ENCODE measurements around the gene CEP44.

DNA sequence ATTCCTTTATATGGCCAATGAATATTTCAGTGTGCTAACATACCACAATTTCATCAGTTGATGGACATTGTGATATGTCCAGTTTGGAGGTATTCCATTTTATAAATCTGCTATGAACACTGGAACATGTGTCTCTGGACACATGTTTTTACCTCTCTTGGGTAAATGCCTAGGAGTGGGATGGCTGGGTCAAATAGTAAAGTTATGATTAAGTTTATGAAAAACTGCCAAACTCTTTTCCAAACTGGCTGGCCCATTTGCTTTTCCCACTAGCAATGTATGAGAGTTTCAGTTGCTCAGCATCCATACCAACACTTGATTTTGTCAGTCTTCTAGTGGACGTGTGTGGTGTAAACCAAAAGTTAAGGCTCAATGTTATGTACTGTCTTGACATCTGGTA, 40.5 kb downstream of the CEP44 start:
- TF ChIP-seq, protein P1, sequence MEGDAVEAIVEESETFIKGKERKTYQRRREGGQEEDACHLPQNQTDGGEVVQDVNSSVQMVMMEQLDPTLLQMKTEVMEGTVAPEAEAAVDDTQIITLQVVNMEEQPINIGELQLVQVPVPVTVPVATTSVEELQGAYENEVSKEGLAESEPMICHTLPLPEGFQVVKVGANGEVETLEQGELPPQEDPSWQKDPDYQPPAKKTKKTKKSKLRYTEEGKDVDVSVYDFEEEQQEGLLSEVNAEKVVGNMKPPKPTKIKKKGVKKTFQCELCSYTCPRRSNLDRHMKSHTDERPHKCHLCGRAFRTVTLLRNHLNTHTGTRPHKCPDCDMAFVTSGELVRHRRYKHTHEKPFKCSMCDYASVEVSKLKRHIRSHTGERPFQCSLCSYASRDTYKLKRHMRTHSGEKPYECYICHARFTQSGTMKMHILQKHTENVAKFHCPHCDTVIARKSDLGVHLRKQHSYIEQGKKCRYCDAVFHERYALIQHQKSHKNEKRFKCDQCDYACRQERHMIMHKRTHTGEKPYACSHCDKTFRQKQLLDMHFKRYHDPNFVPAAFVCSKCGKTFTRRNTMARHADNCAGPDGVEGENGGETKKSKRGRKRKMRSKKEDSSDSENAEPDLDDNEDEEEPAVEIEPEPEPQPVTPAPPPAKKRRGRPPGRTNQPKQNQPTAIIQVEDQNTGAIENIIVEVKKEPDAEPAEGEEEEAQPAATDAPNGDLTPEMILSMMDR (IDR thresholded peaks at IDR 0.05): no peak
- TF ChIP-seq POLR2A (IDR thresholded peaks at IDR 0.05): no peak
